GM12872 (cell line): ENCODE measurements around the gene FOXS1.

Source experiments
- TF ChIP-seq, protein P1 (sequence below): IDR thresholded peaks from 3 replicates; pipeline ENCODE4 v1.5.1; 2011; ENCODE audit warnings: low read depth, mild to moderate bottlenecking, low read length, moderate library complexity; ENCODE audit not compliant: insufficient read depth

The FOXS1 gene

DNA sequence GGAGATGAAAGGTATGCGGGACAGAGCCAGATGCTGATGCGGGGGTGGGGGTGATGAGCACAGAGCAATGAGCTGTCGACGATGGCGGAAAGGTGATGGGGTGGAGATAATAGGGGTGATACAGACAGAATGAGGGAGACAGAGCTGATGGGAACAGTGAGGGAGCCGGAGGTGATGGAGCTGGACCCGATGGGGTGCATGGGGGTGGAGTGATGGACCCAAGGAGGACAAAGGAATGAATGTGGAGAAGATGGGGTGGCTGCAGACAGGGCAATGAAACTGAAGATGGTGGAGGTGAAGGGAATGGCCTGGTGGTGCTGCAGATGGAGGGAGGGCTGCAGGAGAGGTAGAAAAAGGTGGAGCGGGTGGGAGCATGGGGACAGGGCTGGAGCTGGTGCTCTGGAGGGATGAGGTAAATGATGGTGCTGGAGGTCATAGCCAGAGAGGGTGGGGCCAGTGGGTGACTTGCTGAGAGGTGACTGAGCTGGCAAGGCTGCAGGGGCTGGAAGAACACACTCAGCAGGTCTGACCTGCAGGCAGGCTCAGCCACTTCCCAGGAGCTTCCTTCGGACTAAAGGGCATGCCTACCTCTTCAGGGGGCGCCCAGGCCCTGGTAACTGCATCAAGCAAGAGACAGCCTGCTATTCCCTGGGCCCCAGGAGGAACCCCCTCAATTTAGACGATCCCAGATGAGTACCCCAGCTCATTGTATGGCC lies 6.0 kb upstream of the FOXS1 start:
- TF ChIP-seq, protein P1, sequence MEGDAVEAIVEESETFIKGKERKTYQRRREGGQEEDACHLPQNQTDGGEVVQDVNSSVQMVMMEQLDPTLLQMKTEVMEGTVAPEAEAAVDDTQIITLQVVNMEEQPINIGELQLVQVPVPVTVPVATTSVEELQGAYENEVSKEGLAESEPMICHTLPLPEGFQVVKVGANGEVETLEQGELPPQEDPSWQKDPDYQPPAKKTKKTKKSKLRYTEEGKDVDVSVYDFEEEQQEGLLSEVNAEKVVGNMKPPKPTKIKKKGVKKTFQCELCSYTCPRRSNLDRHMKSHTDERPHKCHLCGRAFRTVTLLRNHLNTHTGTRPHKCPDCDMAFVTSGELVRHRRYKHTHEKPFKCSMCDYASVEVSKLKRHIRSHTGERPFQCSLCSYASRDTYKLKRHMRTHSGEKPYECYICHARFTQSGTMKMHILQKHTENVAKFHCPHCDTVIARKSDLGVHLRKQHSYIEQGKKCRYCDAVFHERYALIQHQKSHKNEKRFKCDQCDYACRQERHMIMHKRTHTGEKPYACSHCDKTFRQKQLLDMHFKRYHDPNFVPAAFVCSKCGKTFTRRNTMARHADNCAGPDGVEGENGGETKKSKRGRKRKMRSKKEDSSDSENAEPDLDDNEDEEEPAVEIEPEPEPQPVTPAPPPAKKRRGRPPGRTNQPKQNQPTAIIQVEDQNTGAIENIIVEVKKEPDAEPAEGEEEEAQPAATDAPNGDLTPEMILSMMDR, result no peak

DNA sequence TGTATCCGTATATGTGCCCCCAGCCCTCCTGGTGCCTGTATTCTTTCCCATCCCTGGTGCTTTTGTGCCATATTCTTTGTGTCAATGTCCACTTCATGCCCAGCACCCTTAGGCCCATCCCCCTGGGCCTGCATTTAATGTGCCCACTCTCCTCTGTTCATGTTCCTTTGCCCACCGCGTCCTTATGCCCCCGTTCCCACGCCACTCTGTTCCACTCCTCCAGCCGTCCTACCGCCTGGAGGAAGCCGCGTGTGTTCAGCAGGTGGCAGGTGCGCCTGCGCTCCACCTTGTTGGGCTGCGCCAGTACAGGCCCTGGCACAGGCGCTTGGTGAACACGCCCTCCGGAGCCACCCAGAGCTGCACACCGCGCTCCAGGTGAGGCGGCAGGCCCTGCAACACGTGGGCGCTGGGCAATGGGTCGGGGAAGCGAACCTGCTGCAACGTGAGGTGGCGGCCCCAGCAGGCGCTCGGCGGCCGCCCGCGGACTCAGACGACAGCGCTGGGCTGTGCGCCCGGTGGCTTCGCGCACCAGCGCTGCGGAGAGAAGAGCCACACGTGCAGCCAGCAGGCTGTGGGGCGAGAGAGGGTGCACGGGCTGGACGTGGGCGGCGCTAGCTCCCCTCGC lies 4.0 kb upstream of the FOXS1 start:
- TF ChIP-seq, protein P1, result no peak

DNA sequence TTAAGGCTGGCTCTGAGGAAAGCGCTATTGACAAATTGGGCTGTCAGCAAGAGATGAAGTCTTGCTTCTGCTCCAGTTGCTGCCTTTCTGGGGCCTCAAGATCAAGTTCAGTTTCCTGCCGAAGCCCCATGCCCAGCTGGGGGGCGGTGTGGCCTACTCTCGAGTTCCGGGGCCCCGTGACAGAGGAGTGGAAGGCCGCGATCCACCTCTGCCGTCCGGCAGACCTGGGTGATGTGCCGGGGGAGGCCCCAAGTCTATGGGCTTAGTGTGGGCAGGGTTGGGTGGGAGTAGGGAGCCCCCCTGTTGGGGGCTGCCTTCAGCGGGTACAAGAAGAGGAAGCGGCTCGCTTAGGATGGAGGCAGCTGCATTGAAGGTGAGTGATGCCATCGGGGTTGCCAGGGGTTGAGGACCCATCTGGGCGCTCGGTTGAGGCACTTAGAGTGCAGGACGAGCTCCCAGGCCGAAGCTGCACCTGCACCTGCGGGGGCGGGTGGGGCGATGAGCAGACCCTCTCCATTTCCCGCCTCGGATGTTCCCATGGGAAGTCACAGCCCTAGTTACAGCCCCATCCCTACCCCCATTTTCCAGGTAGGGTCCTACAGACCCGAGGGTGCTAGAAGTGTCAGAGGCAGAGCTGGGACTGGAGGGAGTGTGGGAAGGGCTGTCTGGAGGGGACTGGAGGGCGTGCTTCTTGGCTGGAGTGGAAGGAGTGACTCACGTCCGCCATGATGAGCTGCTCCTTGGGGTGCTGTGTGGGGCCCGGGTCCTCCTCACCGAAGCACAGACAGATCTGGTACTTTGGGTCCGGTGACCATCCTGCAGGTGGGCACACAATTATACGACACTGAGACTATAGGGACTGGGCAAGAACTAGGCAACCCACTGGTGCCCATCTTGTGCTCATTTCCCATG lies 2.9 kb upstream of the FOXS1 start:
- TF ChIP-seq, protein P1, result no peak

DNA sequence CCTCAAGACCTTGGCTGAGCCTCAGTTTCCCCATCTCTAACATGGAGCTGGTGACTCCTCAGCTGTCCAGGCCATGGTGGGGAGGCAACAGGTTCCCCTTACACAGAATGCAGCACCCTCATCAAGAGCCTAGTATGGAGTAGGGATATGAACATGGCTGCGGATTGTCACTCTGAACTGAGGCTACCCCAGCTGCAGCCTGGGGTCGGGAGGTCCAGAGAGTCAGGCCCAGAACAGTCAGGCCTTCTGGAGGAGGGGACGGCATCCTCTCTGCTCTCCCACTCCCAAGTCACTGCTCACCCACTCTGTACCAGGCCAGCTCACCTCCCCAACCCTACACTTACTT lies 1.4 kb upstream of the FOXS1 start:
- TF ChIP-seq, protein P1, result no peak

DNA sequence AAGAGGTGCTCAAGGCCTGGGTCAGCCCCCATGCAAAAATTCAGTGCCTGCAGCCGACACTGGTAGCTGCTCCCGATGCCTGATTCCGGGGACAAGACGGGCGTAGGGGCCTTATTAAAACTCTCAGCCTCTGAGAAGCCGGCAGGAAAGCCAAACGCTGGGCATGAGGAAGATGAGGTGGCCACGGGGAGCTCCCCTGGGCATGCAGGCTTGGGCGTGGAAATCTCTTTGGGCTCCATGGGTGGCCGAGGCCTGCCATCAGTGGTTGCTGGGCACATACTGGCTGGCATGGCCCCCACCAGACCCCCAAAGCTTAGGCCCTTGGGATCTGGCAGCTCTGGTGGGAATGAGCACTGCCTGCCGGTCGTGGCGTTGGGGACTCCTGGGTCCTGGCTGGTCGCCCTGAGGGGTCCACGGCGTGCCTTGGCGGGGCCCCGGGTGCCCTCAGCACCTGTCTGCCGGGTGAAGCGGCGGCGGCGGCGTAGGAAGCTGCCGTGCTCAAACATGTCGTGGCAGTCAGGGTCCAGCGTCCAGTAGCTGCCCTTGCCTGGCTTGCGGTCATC lies 586 bp downstream of the FOXS1 start:
- TF ChIP-seq, protein P1, result no peak

DNA sequence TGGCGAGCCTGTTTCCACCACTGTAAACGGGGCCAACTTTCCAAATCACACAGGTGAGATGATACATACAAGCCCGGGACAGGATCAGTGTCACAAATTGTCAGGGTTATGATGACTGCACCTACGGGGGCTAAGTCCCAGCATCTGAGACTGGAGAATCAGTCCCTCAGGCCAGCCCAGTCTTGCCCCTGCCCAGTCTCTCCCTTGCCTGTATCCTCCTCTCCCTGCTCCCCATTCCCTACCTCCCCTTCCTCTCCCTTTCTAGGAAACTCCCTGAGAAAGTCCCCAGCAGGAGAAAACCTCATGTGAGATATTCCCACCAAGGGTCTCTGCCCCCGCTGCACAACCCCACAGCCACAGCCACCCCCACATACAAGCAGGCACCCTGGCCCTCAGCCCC lies 1.5 kb downstream of the FOXS1 start:
- TF ChIP-seq, protein P1, result no peak

DNA sequence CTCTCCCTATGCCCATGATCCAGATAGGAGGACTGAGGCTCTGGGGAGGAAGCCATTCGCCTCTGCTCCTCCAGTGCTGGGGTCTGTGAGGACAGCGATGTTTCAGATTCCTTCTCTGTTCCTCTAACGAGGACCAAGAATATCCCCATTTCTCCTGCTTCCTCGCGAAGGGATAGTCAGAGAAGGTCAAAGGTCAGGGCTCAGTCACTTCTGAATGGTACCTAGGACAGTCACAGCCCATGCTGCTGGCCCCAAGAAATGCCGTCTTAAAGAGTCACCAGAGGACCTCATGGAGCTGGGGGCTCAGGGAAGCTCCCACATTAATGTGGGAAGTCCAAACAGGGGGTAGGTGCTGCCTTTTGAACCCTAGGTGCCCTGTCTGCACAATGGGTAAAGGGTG lies 2.1 kb downstream of the FOXS1 start:
- TF ChIP-seq, protein P1, result no peak
